GM12875 (cell line): ENCODE measurements around the gene TIAM2.

Experiments
- H3K4me3 ChIP-seq: one replicate; pipeline ENCODE4 v1.5.1; 2011; ENCODE audit warnings: low read depth, low read length, control low read depth
- CTCF ChIP-seq: IDR thresholded peaks from 2 replicates; pipeline ENCODE4 v1.5.1; 2011; ENCODE audit warnings: low read depth, mild to moderate bottlenecking, control low read depth, inconsistent platforms, low read length, moderate library complexity, borderline replicate concordance; ENCODE audit not compliant: insufficient read depth

The TIAM2 gene

GRCh38 chr6:155022721-155023120 is 27.6 kb downstream of the TIAM2 start:
- H3K4me3 ChIP-seq: no peak overlapping the region
- TF ChIP-seq CTCF: no peak

- TF ChIP-seq CTCF: no peak
- no peak overlapping the region for H3K4me3 ChIP-seq
Measured at GRCh38 chr6:155023717-155024116, 28.6 kb downstream of the TIAM2 start.

- no peak for TF ChIP-seq CTCF
Measured at GRCh38 chr6:155024391-155025027, 29.4 kb downstream of the TIAM2 start.

GRCh38 chr6:155026022-155026705 is 31.0 kb downstream of the TIAM2 start:
- no peak overlapping the region for H3K4me3 ChIP-seq
- no peak for TF ChIP-seq CTCF

More at GRCh38 chr6:155024391-155025027, 29.4 kb downstream of the TIAM2 start:
- H3K4me3 ChIP-seq: no peak overlapping the region

- H3K4me3 ChIP-seq: no peak overlapping the region
- no peak for TF ChIP-seq CTCF
Measured at GRCh38 chr6:155026706-155027045, 31.6 kb downstream of the TIAM2 start.

- H3K4me3 ChIP-seq: no peak overlapping the region
- TF ChIP-seq CTCF: no peak
Measured at GRCh38 chr6:155030148-155030720, 35.1 kb downstream of the TIAM2 start.

GRCh38 chr6:155031091-155031490 is 36.0 kb downstream of the TIAM2 start:
- TF ChIP-seq CTCF: no peak
- no peak overlapping the region for H3K4me3 ChIP-seq
